CD4-positive, alpha-beta T cell (primary cell): ENCODE data around the gene TLCD5. TPM values are rescaled to one million over a fixed set of nuclear protein-coding genes. Genes with fewer than 3 reads are reported as not detected.

Experiments used
- ATAC-seq: fragments of 200-7000 bp; cut with Tn5 transposase; one replicate; pipeline ENCODE4 v1.10.0; 2022; ENCODE audit warnings: mild to moderate bottlenecking; ENCODE audit not compliant: poor library complexity
- CTCF ChIA-PET: fragments of 350-600 bp; sonication (Branson Sonifier 250); formaldehyde crosslinking; loops from one replicate; lab custom pipeline; 2021; ENCODE audit warnings: antibody characterized with exemption, inconsistent platforms; lab: Charles Lee
- POLR2A ChIA-PET: fragments of 350-600 bp; sonication (Branson Sonifier 250); formaldehyde crosslinking; loops from one replicate; lab custom pipeline; 2021; ENCODE audit warnings: antibody characterized with exemption, inconsistent platforms; lab: Charles Lee
- DNase-seq, 14 experiments: peaks; one replicate each; pipeline ENCODE4 v3.0.0-alpha.2; 2013 to 2020; ENCODE audit warnings: mixed read lengths in 2 of 14
- H3K27ac ChIP-seq, 2 donors: one replicate each; pipeline versions ENCODE4 v1.5.1 to v1.7.0; 2013; ENCODE audit warnings: low read length in 2 of 2, low read depth in 1 of 2, mild to moderate bottlenecking in 1 of 2
- H3K27me3 ChIP-seq, 2 experiments: 1 replicate in 1 of 2; 2 replicates in 1 of 2; pipeline versions ENCODE4 v1.6.1 to v1.7.0; 2013; ENCODE audit warnings: low read length in 2 of 2, control low read depth in 1 of 2, mild to moderate bottlenecking in 1 of 2, moderate library complexity in 1 of 2; ENCODE audit not compliant: insufficient read depth in 2 of 2, control insufficient read depth in 1 of 2
- H3K36me3 ChIP-seq: one replicate; pipeline ENCODE4 v1.6.1; 2013; ENCODE audit warnings: low read length, control low read depth; ENCODE audit not compliant: insufficient read depth
- H3K4me1 ChIP-seq: one replicate; pipeline ENCODE4 v1.6.1; 2013; ENCODE audit warnings: low read length, control low read depth; ENCODE audit not compliant: insufficient read depth
- H3K4me3 ChIP-seq: one replicate; pipeline ENCODE4 v1.5.1; 2013; ENCODE audit warnings: mild to moderate bottlenecking, low read length, moderate library complexity
- H3K9me3 ChIP-seq, 2 experiments: 1 replicate in 1 of 2; 2 replicates in 1 of 2; pipeline versions ENCODE4 v1.6.1 to v1.7.0; 2013; ENCODE audit warnings: low read length in 2 of 2, mild to moderate bottlenecking in 2 of 2, control low read depth in 1 of 2, moderate library complexity in 1 of 2; ENCODE audit not compliant: control insufficient read depth in 1 of 2, insufficient read depth in 1 of 2
- H3K27ac Mint-ChIP-seq: one replicate; pipeline ENCODE4 v1.8.0; 2020; ENCODE audit warnings: mixed read lengths
- H3K27me3 Mint-ChIP-seq: one replicate; pipeline ENCODE4 v1.8.0; 2021; ENCODE audit warnings: mixed read lengths
- H3K36me3 Mint-ChIP-seq: one replicate; pipeline ENCODE4 v1.8.0; 2021; ENCODE audit warnings: low read depth, mixed read lengths
- H3K4me1 Mint-ChIP-seq: one replicate; pipeline ENCODE4 v1.8.0; 2021; ENCODE audit warnings: low read depth, mixed read lengths
- H3K4me3 Mint-ChIP-seq: one replicate; pipeline ENCODE4 v1.8.0; 2020; ENCODE audit warnings: mild to moderate bottlenecking, mixed read lengths
- H3K9me3 Mint-ChIP-seq: one replicate; pipeline ENCODE4 v1.8.0; 2020; ENCODE audit warnings: mixed read lengths
- CTCF ChIP-seq: fragments of 200-600 bp; IDR thresholded peaks from one replicate; pipeline ENCODE4 v1.8.0; 2022; ENCODE audit warnings: antibody characterized with exemption, mild to moderate bottlenecking
- intact Hi-C, 2 experiments: fragments of 100-400 bp; cut with DNase I in 1 of 2; cut with micrococcal nuclease in 1 of 2; formaldehyde crosslinking; loops; one replicate each; pipeline versions ENCODE4 v1.15.1 to v1.9.0; 2023 to 2025; cut with DNase I, micrococcal nuclease
- total RNA-seq, 174 experiments: library from RNA in 2 of 174; stranded (reverse) in 2 of 174; gene quantifications; one replicate each; pipeline ENCODE4 v1.2.3 and lab custom pipeline; 2021 to 2026

The TLCD5 gene
- total RNA-seq, 2 experiments from 2014 or later = not detected

- Mint-ChIP-seq H3K9me3 (no peaks in the 10 kb centered on the region), H3K4me3 (no peak overlapping the region), H3K27me3 (peaks cover 12% of the 10 kb centered on the region), H3K27ac (no peak overlapping the region), H3K36me3 (no peaks in the 10 kb centered on the region), H3K4me1 (no peaks in the 10 kb centered on the region)
- ChIA-PET CTCF (no interaction called here), POLR2A (no interaction called here)
- peaks cover 0 to 12% of the 10 kb centered on the region in 2 experiments for H3K27me3 ChIP-seq
- TF ChIP-seq CTCF = no peak
- no peaks in the 10 kb centered on the region for H3K9me3 ChIP-seq
- DNase-seq = no peak
- H3K4me3 ChIP-seq = no peak overlapping the region
- no peaks in the 10 kb centered on the region for H3K36me3 ChIP-seq
- no peaks in the 10 kb centered on the region for H3K4me1 ChIP-seq
- intact Hi-C loops = no loop called here
- ATAC-seq = no peak
- no peak overlapping the region for H3K27ac ChIP-seq
Observed at GRCh38 chr11:120285256-120285655, 39.8 kb upstream of the TLCD5 start.

GRCh38 chr11:120288021-120288420 lies 37.1 kb upstream of the TLCD5 start:
- H3K36me3 Mint-ChIP-seq = no peaks in the 10 kb centered on the region
- Histone ChIP-seq H3K27ac (no peak overlapping the region), H3K9me3 (no peaks in the 10 kb centered on the region), H3K27me3 (peaks cover 0 to 19% of the 10 kb centered on the region in 2 experiments), H3K4me3 (no peak overlapping the region), H3K36me3 (no peaks in the 10 kb centered on the region), H3K4me1 (no peaks in the 10 kb centered on the region)
- intact Hi-C loops = no loop called here
- H3K27ac Mint-ChIP-seq = no peak overlapping the region
- ATAC-seq (no peak), DNase-seq (no peak)
- no peaks in the 10 kb centered on the region for H3K4me1 Mint-ChIP-seq
- ChIA-PET CTCF (interaction anchor here (0.6 to 2.6 kb wide), 2 partner anchors 15 to 82 kb away, joined by 3 to 9 read pairs; no protein-coding TSS in a partner anchor), POLR2A (interaction anchor here (1.1 kb wide), 1 partner anchor 15 kb away, joined by 3 read pairs; no protein-coding TSS in a partner anchor)
- no peak for TF ChIP-seq CTCF
- peaks cover 13% of the 10 kb centered on the region for H3K27me3 Mint-ChIP-seq
- no peaks in the 10 kb centered on the region for H3K9me3 Mint-ChIP-seq
- H3K4me3 Mint-ChIP-seq = no peak overlapping the region

- Histone ChIP-seq H3K27me3 (peaks cover 4 to 21% of the 10 kb centered on the region in 2 experiments), H3K36me3 (no peaks in the 10 kb centered on the region), H3K4me3 (no peak overlapping the region), H3K27ac (no peak overlapping the region), H3K9me3 (no peaks in the 10 kb centered on the region), H3K4me1 (no peaks in the 10 kb centered on the region)
- H3K27me3 Mint-ChIP-seq = peaks cover 25% of the 10 kb centered on the region
- H3K36me3 Mint-ChIP-seq = no peaks in the 10 kb centered on the region
- no peak for TF ChIP-seq CTCF
- no peak overlapping the region for H3K27ac Mint-ChIP-seq
- ChIA-PET CTCF (interaction anchor here (2.6 kb wide), 1 partner anchor 13 kb away, joined by 9 read pairs; no protein-coding TSS in a partner anchor), POLR2A (no interaction called here)
- no peaks in the 10 kb centered on the region for H3K9me3 Mint-ChIP-seq
- H3K4me1 Mint-ChIP-seq = no peaks in the 10 kb centered on the region
- ATAC-seq = no peak
- no peak overlapping the region for H3K4me3 Mint-ChIP-seq
- no peak for DNase-seq
- intact Hi-C loops = no loop called here
Observed at GRCh38 chr11:120289426-120289825, 35.7 kb upstream of the TLCD5 start.
